ENCODE results near the gene RSL1D1. TPM values are rescaled to one million over a fixed set of nuclear protein-coding genes. Genes with fewer than 3 reads are reported as not detected.

The RSL1D1 gene
- total and polyA plus RNA-seq, 10 of the 15 experiments (the other 5 are each of a cell fraction or from before 2014, with no cell fraction given): 106 to 535 (median 304) TPM

DNA sequence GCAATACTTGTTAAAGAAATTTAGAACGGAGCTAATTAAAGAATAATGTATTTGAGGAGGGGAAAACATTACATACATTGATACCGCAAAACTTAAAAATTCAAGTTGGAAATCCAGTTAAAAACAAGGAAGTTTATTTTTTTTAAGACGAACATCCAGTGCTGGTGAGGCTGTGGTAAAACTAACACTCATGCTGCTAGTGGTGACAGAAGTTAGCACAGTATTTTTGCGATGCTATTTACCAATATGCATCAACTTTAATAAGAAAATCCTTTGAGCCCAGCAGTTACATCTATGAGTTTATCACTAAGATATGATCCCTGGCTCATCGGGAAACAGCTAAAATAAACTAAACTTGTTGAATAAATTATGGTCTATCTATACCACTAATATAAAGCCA, 32.7 kb upstream of the RSL1D1 start:
- FAIRE-seq (no peak), DNase-seq (ENCODE audit: low read depth, low spot score) (no peak), ATAC-seq (no peak)
- Histone ChIP-seq H3K9me3 (replicated peaks; ENCODE audit: control insufficient read depth, insufficient read depth, low read length) (no peaks in the 10 kb centered on the region), H3K4me3 (no peak overlapping the region), H3K4me2 (ENCODE audit: control insufficient read depth, insufficient read depth) (no peak overlapping the region), H3K9ac (ENCODE audit: control insufficient read depth, insufficient read depth, low read length) (no peak overlapping the region), H3K27ac (ENCODE audit: control insufficient read depth, insufficient read depth) (no peak overlapping the region), H2AFZ (ENCODE audit: control insufficient read depth, low read depth, low read length) (no peak overlapping the region), H4K20me1 (ENCODE audit: control insufficient read depth, insufficient read depth) (no peaks in the 10 kb centered on the region), H3K79me2 (ENCODE audit: control insufficient read depth, insufficient read depth, low read length) (no peaks in the 10 kb centered on the region), H3K4me1 (ENCODE audit: control insufficient read depth, insufficient read depth, low read length) (no peaks in the 10 kb centered on the region), H3K36me3 (ENCODE audit: control insufficient read depth in 2 of 2, insufficient read depth in 2 of 2, low read length in 1 of 2) (peaks cover 6 to 30% of the 10 kb centered on the region in 2 experiments), H3K27me3 (replicated peaks in 1 of 2; ENCODE audit: control insufficient read depth in 2 of 2, insufficient read depth in 2 of 2, low read length in 1 of 2) (no peaks in the 10 kb centered on the region)
- in situ Hi-C loops (cut with MboI) (no loop called here), intact Hi-C loops (cut with micrococcal nuclease; ENCODE audit: unreplicated experiment) (no loop called here)
- RAD21 ChIA-PET (ENCODE audit: unreplicated experiment): interaction anchor here (0.5 kb wide), 1 partner anchor 69 kb away, joined by 3 read pairs; no protein-coding TSS in a partner anchor
- POLR2A ChIA-PET: interaction anchor here (1.0 kb wide), 1 partner anchor 16 kb away, joined by 3 read pairs; no protein-coding TSS in a partner anchor
- TF ChIP-seq KDM1A (IDR thresholded peaks at IDR 0.05; ENCODE audit: borderline replicate concordance) (no peak), YBX1 (IDR thresholded peaks at IDR 0.05) (no peak), IRF5 (IDR thresholded peaks at IDR 0.05; ENCODE audit: borderline replicate concordance) (no peak), ZNF622 (IDR thresholded peaks at IDR 0.05) (no peak), SUZ12 (IDR thresholded peaks at IDR 0.05; ENCODE audit: unreplicated experiment) (no peak), BRCA1 (IDR thresholded peaks at IDR 0.05; ENCODE audit: low read depth, low read length) (no peak), PML (IDR thresholded peaks at IDR 0.05; ENCODE audit: low read length) (no peak)
- 100% methylated on average over 5 of the region's 5 CpGs for WGBS (ENCODE audit: insufficient coverage, insufficient replicate concordance, low lambda C conversion rate, missing lambda C conversion rate)
- no TSS peak for BruUV-seq (replicated peaks)
- CTCF ChIA-PET: interaction anchor here (1.2 kb wide), 1 partner anchor 9 kb away, joined by 3 read pairs; no protein-coding TSS in a partner anchor
- SMC1A ChIA-PET (ENCODE audit: uncharacterized antibody, unreplicated experiment): no interaction called here

GRCh38 chr16:11880007-11880406, 28.7 kb upstream of the RSL1D1 start:
- Histone ChIP-seq H3K36me3 (ENCODE audit: control insufficient read depth in 2 of 2, insufficient read depth in 2 of 2, low read length in 1 of 2) (peaks cover 4 to 23% of the 10 kb centered on the region in 2 experiments), H3K79me2 (ENCODE audit: control insufficient read depth, insufficient read depth, low read length) (no peaks in the 10 kb centered on the region), H2AFZ (ENCODE audit: control insufficient read depth, low read depth, low read length) (no peak overlapping the region), H3K27ac (ENCODE audit: control insufficient read depth, insufficient read depth) (no peak overlapping the region), H3K4me3 (no peak overlapping the region), H3K4me2 (ENCODE audit: control insufficient read depth, insufficient read depth) (no peak overlapping the region), H3K4me1 (ENCODE audit: control insufficient read depth, insufficient read depth, low read length) (no peaks in the 10 kb centered on the region), H3K9me3 (replicated peaks; ENCODE audit: control insufficient read depth, insufficient read depth, low read length) (no peaks in the 10 kb centered on the region), H4K20me1 (ENCODE audit: control insufficient read depth, insufficient read depth) (no peaks in the 10 kb centered on the region), H3K27me3 (replicated peaks in 1 of 2; ENCODE audit: control insufficient read depth in 2 of 2, insufficient read depth in 2 of 2, low read length in 1 of 2) (no peaks in the 10 kb centered on the region), H3K9ac (ENCODE audit: control insufficient read depth, insufficient read depth, low read length) (no peak overlapping the region)
- ATAC-seq: no peak
- SMC1A ChIA-PET (ENCODE audit: uncharacterized antibody, unreplicated experiment): no interaction called here
- DNase-seq (ENCODE audit: low read depth, low spot score): no peak
- WGBS (ENCODE audit: insufficient coverage, insufficient replicate concordance, low lambda C conversion rate, missing lambda C conversion rate): 96% methylated on average over 5 of the region's 5 CpGs
- intact Hi-C loops (cut with micrococcal nuclease; ENCODE audit: unreplicated experiment) (no loop called here), in situ Hi-C loops (cut with MboI) (no loop called here)
- FAIRE-seq: peak; percentile 38
- RAD21 ChIA-PET (ENCODE audit: unreplicated experiment): no interaction called here
- POLR2A ChIA-PET: no interaction called here
- CTCF ChIA-PET: no interaction called here
- TF ChIP-seq CREM (IDR thresholded peaks at IDR 0.05; ENCODE audit: low read depth): no peak
- TSS peak; percentile 43 for BruUV-seq (replicated peaks)

All from GM12878 (cell line).